SH-SY5Y (cell line): Measurements from ENCODE around the gene DHRS1.

Experiments
- GATA2 ChIP-seq: IDR thresholded peaks from 2 replicates; pipeline ENCODE4 v1.6.1; 2011; ENCODE audit warnings: mild to moderate bottlenecking, low read depth, low read length
- GATA3 ChIP-seq: IDR thresholded peaks from 2 replicates; pipeline ENCODE4 v1.6.1; 2011; ENCODE audit warnings: low read depth, mild to moderate bottlenecking, low read length, moderate library complexity

GRCh38 chr14:24246765-24247212 lies 52.8 kb downstream of the DHRS1 start:
- TF ChIP-seq GATA3: no peak
- TF ChIP-seq GATA2: no peak
